Adrenal gland (tissue), 5 donors: ENCODE data around the gene KIRREL1.

Experiments
- CTCF ChIP-seq, 6 experiments: fragments of 450-650 bp in 4 of 6; fragments of 200-600 bp in 2 of 6; sonication (generic) in 1 of 6; IDR thresholded peaks; 1 replicate in 5 of 6; 2 replicates in 1 of 6; pipeline versions ENCODE4 v1.5.1 to v1.8.0; 2016 to 2021; ENCODE audit warnings: antibody characterized with exemption in 6 of 6, mild to moderate bottlenecking in 2 of 6, moderate library complexity in 1 of 6
- POLR2A ChIP-seq, 2 donors: fragments of 450-650 bp; IDR thresholded peaks; one replicate each; pipeline ENCODE4 v1.6.1; 2017; ENCODE audit warnings: antibody characterized with exemption in 2 of 2, mild to moderate bottlenecking in 2 of 2, moderate library complexity in 1 of 2
- donor health status: DM: no; HTN: no; CAD: no.

DNA sequence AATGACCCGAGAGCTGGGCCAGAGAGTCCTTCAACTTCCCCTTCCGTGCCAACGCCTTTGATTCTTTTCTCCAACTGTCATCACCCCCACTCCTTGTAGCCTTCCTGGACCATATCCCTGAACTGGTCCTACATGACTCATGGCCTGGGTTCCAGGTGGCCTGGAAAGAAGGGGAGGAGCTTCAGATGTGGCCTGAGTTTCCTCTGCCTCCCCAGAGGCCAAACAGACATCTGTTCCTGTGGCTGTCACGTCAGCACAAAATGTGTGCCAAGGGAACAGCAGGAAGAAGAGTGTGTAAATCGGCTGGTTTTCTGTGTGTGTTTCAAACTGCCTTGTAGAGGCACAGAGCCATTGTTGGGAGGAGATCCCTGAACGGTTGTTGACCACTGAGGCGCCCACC is 24.9 kb upstream of the KIRREL1 start:
- TF ChIP-seq CTCF (IDR thresholded peaks at IDR 0.05) (no peak), POLR2A (IDR thresholded peaks at IDR 0.05) (no peak)
